ENCODE measurements around the gene ADORA2A.

Gene ADORA2A

DNA sequence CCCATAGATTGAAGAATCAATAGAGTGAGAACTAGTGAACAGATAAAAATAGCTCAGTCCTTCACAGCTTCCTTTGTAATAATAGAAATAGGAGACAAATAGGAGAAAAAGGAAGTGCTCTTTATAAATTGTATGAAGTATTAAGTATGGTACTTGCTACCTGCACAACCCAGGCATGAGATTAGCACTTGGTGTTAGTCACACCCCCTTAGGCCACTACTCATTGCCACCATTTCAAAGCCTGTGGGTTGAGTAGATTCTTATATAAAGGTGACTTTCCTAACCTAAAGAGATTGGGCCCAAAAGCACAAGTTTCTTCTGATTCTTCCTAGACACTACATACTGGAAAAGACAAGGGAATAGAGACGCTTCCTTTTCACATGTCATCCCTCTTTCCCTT is 37.7 kb upstream of the ADORA2A start:
- TF ChIP-seq, protein P1, sequence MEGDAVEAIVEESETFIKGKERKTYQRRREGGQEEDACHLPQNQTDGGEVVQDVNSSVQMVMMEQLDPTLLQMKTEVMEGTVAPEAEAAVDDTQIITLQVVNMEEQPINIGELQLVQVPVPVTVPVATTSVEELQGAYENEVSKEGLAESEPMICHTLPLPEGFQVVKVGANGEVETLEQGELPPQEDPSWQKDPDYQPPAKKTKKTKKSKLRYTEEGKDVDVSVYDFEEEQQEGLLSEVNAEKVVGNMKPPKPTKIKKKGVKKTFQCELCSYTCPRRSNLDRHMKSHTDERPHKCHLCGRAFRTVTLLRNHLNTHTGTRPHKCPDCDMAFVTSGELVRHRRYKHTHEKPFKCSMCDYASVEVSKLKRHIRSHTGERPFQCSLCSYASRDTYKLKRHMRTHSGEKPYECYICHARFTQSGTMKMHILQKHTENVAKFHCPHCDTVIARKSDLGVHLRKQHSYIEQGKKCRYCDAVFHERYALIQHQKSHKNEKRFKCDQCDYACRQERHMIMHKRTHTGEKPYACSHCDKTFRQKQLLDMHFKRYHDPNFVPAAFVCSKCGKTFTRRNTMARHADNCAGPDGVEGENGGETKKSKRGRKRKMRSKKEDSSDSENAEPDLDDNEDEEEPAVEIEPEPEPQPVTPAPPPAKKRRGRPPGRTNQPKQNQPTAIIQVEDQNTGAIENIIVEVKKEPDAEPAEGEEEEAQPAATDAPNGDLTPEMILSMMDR (IDR thresholded peaks at IDR 0.05; ENCODE audit: extremely low read depth, missing control alignments) = no peak
- no peak for DNase-seq (ENCODE audit: low spot score)

GRCh38 chr22:24390156-24390555 is 37.2 kb upstream of the ADORA2A start:
- TF ChIP-seq, protein P1 (IDR thresholded peaks at IDR 0.05; ENCODE audit: extremely low read depth, missing control alignments) = no peak
- no peak for DNase-seq (ENCODE audit: low spot score)

DNA sequence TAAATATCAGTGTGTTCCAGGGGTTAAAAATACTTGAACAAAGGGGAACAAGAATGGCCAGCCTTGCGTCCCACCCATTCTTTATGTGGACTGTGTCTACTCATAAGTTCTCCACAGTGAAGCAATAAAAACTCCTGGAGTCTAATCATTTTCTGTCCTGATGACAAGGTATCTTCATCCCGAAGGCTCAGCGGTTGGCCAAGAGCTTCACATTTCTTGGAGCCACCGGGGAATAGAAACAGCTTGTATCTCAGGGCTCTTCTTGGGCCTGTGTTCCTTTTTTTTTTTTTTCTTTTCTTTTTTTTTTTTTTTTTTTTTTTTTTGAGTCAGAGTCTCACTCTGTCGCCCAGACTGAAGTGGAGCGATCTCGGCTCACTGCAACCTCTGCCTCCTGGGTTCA is 36.8 kb upstream of the ADORA2A start:
- no peak for DNase-seq (ENCODE audit: low spot score)
- TF ChIP-seq, protein P1 (IDR thresholded peaks at IDR 0.05; ENCODE audit: extremely low read depth, missing control alignments) = no peak

DNA sequence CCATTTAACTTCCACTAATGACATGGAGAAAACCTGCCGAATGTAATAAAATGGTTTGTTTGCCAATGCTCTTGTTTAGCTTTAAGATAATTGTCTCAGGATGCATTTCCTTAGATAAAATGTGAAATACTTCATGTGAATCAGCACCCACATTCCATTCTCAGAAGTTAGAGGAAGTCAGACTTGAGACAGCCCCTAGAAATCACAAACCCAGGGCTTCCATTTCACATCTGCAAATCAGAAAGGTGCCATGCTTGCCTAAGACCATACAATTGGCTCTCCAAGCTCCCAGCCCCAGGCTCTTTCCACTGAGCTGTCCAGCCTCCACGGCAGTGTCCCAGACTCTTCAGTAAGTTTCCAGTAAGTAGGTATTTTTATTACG is 35.6 kb upstream of the ADORA2A start:
- TF ChIP-seq, protein P1 (IDR thresholded peaks at IDR 0.05; ENCODE audit: extremely low read depth, missing control alignments) = no peak
- DNase-seq (ENCODE audit: low spot score) = no peak

DNA sequence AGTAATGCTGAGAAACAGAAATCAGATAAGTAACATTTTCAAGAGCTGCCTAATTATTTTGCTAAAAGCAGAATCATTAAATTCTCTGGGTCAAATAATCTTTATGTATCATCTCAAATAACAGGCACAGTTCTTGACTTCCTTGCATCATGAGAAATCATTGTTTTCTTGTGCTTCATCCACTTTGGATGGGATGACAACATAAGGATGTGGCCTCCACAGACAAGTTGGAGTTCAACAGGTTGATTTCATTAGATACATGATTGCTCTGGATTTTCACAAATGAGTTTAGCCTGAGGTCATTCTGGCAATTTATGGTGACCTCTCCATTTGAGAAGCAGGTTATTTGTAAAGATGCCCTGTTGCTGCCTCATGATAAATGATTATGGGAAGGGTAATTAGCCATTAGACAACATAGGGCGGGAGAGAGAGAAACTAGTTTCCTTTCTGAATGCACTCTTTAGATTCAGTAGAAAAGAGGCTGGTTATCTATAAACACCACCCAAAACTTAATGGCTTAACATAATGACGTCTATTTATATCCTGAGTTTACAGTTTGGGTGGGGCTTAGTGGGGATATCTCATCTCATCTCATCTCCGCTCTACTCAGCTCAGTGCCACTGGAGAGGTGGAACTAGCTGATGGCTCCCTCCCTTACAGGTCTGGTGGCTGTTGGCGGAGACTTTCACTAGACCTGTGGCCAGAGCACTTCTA is 35.0 kb upstream of the ADORA2A start:
- no peak for DNase-seq (ENCODE audit: low spot score)
- TF ChIP-seq, protein P1 (IDR thresholded peaks at IDR 0.05; ENCODE audit: extremely low read depth, missing control alignments) = no peak

- DNase-seq (ENCODE audit: low spot score) = no peak
- TF ChIP-seq, protein P1 (IDR thresholded peaks at IDR 0.05; ENCODE audit: extremely low read depth, missing control alignments) = no peak
Measured at GRCh38 chr22:24393012-24393559, 34.3 kb upstream of the ADORA2A start.

DNA sequence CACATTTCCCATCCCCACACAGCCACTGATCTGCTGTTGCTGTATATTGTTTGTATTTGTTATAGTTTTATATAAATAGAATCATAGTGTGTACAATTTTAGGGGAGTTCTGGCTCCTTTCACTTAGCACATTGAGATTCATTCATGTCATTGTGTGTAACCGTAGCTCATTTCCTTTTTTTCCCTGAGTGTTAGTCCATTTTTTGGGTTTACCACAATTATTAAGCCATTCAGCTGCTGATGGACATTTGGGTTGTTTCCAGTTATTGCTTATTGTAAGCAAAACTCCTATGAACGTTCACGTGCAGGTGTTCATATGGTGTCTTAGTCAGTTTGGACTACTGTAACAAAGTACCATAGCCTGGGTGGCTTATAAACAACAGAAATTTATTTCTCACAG is 33.6 kb upstream of the ADORA2A start:
- TF ChIP-seq, protein P1 (IDR thresholded peaks at IDR 0.05; ENCODE audit: extremely low read depth, missing control alignments) = no peak
- DNase-seq (ENCODE audit: low spot score) = no peak
